Mononuclear cell (primary cell): Measurements from ENCODE around the gene SPAAR. TPM values are rescaled to one million over a fixed set of nuclear protein-coding genes. Genes with fewer than 3 reads are reported as not detected.
"Not testable (repeated sequence)": the region's sequence is repeated elsewhere in the genome, so short reads cannot be mapped to it uniquely, and the experiment has no call there.

Source experiments
- H3K27me3 ChIP-seq: 2 replicates; pipeline ENCODE4 v1.6.0; 2011; ENCODE audit warnings: low read length, control low read depth; ENCODE audit not compliant: insufficient read depth
- H3K4me1 ChIP-seq: 2 replicates; pipeline ENCODE4 v1.5.1; 2011; ENCODE audit warnings: mild to moderate bottlenecking, low read length, control low read depth; ENCODE audit not compliant: insufficient read depth
- H3K4me3 ChIP-seq: 2 replicates; pipeline ENCODE4 v1.5.1; 2011; ENCODE audit warnings: mild to moderate bottlenecking, low read length, moderate library complexity
- H3K9me3 ChIP-seq: 2 replicates; pipeline ENCODE4 v1.5.1; 2011; ENCODE audit warnings: low read depth, mild to moderate bottlenecking, control low read depth, low read length
- total RNA-seq: library from RNA; depleted of rRNA; stranded (reverse); fragments of >200 nt; gene quantifications from one replicate; pipeline ENCODE4 v1.2.3, GENCODE V29; 2012

Gene SPAAR
- total RNA-seq, 1 donor, result not detected

- H3K9me3 ChIP-seq, result no peaks in the 10 kb centered on the region
- no peaks in the 10 kb centered on the region for H3K27me3 ChIP-seq
- peaks cover 46% of the 10 kb centered on the region for H3K4me1 ChIP-seq
- no peak overlapping the region for H3K4me3 ChIP-seq
Measured at GRCh38 chr9:35909687-35910612, 660 bp downstream of the SPAAR start.

- no peak overlapping the region for H3K4me3 ChIP-seq
- no peaks in the 10 kb centered on the region for H3K9me3 ChIP-seq
- peaks cover 46% of the 10 kb centered on the region for H3K4me1 ChIP-seq
Measured at GRCh38 chr9:35910613-35911359, 1.5 kb downstream of the SPAAR start.

GRCh38 chr9:35911690-35912089 lies 2.4 kb downstream of the SPAAR start:
- no peaks in the 10 kb centered on the region for H3K9me3 ChIP-seq
- no peak overlapping the region for H3K4me3 ChIP-seq
- peaks cover 46% of the 10 kb centered on the region for H3K4me1 ChIP-seq
- H3K27me3 ChIP-seq, result no peaks in the 10 kb centered on the region

More at GRCh38 chr9:35910613-35911359, 1.5 kb downstream of the SPAAR start:
- H3K27me3 ChIP-seq, result no peaks in the 10 kb centered on the region

- H3K4me3 ChIP-seq, result no peak overlapping the region
- peaks cover 39% of the 10 kb centered on the region for H3K4me1 ChIP-seq
- no peaks in the 10 kb centered on the region for H3K9me3 ChIP-seq
- H3K27me3 ChIP-seq, result no peaks in the 10 kb centered on the region
Measured at GRCh38 chr9:35912791-35913400, 3.6 kb downstream of the SPAAR start.

- peaks cover 33% of the 10 kb centered on the region for H3K4me1 ChIP-seq
- not testable (repeated sequence) for H3K9me3 ChIP-seq, H3K4me3 ChIP-seq, H3K27me3 ChIP-seq
Measured at GRCh38 chr9:35913429-35913828, 4.1 kb downstream of the SPAAR start.

GRCh38 chr9:35914301-35914807 lies 5.1 kb downstream of the SPAAR start:
- no peak overlapping the region for H3K4me3 ChIP-seq
- no peaks in the 10 kb centered on the region for H3K9me3 ChIP-seq
- H3K4me1 ChIP-seq, result peaks cover 24% of the 10 kb centered on the region
- H3K27me3 ChIP-seq, result no peaks in the 10 kb centered on the region

GRCh38 chr9:35915681-35916294 lies 6.5 kb downstream of the SPAAR start:
- Histone ChIP-seq H3K4me1 (peaks cover 10% of the 10 kb centered on the region), H3K9me3 (no peaks in the 10 kb centered on the region), H3K4me3 (no peak overlapping the region), H3K27me3 (no peaks in the 10 kb centered on the region)

GRCh38 chr9:35917261-35917660 lies 8.0 kb downstream of the SPAAR start:
- no peaks in the 10 kb centered on the region for H3K27me3 ChIP-seq

GRCh38 chr9:35918780-35919179 lies 9.5 kb downstream of the SPAAR start:
- Histone ChIP-seq H3K4me1 (no peaks in the 10 kb centered on the region), H3K27me3 (no peaks in the 10 kb centered on the region), H3K4me3 (no peak overlapping the region), H3K9me3 (no peaks in the 10 kb centered on the region)

More at GRCh38 chr9:35917261-35917660, 8.0 kb downstream of the SPAAR start:
- H3K4me3 ChIP-seq, result no peak overlapping the region
- no peaks in the 10 kb centered on the region for H3K4me1 ChIP-seq
- H3K9me3 ChIP-seq, result no peaks in the 10 kb centered on the region

GRCh38 chr9:35919212-35920008 lies 10.1 kb downstream of the SPAAR start:
- H3K4me3 ChIP-seq, result no peak overlapping the region
- H3K9me3 ChIP-seq, result no peaks in the 10 kb centered on the region

GRCh38 chr9:35920051-35920620 lies 10.8 kb downstream of the SPAAR start:
- no peaks in the 10 kb centered on the region for H3K27me3 ChIP-seq
- H3K4me3 ChIP-seq, result no peak overlapping the region
- H3K9me3 ChIP-seq, result no peaks in the 10 kb centered on the region
- no peaks in the 10 kb centered on the region for H3K4me1 ChIP-seq

More at GRCh38 chr9:35919212-35920008, 10.1 kb downstream of the SPAAR start:
- Histone ChIP-seq H3K27me3 (no peaks in the 10 kb centered on the region), H3K4me1 (no peaks in the 10 kb centered on the region)

- Histone ChIP-seq H3K27me3 (no peaks in the 10 kb centered on the region), H3K4me1 (no peaks in the 10 kb centered on the region), H3K4me3 (no peak overlapping the region), H3K9me3 (no peaks in the 10 kb centered on the region)
Measured at GRCh38 chr9:35923598-35923926, 14.3 kb downstream of the SPAAR start.

GRCh38 chr9:35923927-35924763 lies 14.9 kb downstream of the SPAAR start:
- H3K27me3 ChIP-seq, result no peaks in the 10 kb centered on the region
- no peaks in the 10 kb centered on the region for H3K9me3 ChIP-seq
- no peaks in the 10 kb centered on the region for H3K4me1 ChIP-seq
- no peak overlapping the region for H3K4me3 ChIP-seq
